ENCODE results near the gene CFDP1.

DNA sequence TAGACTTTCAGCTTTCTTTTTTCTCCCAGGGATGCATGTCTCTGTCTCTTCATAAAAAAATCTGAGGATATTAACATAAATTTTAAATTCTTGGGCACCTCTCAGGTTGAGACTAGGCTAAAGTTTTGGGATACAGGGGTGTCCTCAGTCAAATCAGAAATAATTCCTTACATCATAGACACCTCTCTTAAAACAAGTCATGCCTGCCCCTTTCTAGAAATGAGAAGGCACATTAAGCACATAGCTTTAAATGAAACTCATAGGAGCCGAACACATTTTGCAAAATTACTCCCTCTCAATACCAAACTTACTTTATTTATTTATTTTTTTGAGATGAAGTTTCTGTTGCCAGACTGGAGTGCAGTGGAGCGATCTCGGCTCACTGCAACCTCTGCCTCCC, 114.6 kb downstream of the CFDP1 start:
- TF ChIP-seq, protein P1, sequence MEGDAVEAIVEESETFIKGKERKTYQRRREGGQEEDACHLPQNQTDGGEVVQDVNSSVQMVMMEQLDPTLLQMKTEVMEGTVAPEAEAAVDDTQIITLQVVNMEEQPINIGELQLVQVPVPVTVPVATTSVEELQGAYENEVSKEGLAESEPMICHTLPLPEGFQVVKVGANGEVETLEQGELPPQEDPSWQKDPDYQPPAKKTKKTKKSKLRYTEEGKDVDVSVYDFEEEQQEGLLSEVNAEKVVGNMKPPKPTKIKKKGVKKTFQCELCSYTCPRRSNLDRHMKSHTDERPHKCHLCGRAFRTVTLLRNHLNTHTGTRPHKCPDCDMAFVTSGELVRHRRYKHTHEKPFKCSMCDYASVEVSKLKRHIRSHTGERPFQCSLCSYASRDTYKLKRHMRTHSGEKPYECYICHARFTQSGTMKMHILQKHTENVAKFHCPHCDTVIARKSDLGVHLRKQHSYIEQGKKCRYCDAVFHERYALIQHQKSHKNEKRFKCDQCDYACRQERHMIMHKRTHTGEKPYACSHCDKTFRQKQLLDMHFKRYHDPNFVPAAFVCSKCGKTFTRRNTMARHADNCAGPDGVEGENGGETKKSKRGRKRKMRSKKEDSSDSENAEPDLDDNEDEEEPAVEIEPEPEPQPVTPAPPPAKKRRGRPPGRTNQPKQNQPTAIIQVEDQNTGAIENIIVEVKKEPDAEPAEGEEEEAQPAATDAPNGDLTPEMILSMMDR (IDR thresholded peaks at IDR 0.05; ENCODE audit: extremely low read depth in 1 of 2, insufficient read depth in 1 of 2, low read depth in 1 of 2, low read length in 2 of 2), result no peak
- no peak for TF ChIP-seq EZH2 (IDR thresholded peaks at IDR 0.05; ENCODE audit: borderline replicate concordance, low read depth, low read length, severe bottlenecking)
- no peak for TF ChIP-seq JUN (IDR thresholded peaks at IDR 0.05; ENCODE audit: borderline replicate concordance, insufficient read depth, insufficient read length, low read depth)
- TF ChIP-seq POLR2AphosphoS5 (IDR thresholded peaks at IDR 0.05; ENCODE audit: insufficient read depth, low read depth, low read length), result no peak
- TF ChIP-seq POLR2A (IDR thresholded peaks at IDR 0.05; ENCODE audit: low read depth, low read length), result no peak
- TF ChIP-seq, protein P2, sequence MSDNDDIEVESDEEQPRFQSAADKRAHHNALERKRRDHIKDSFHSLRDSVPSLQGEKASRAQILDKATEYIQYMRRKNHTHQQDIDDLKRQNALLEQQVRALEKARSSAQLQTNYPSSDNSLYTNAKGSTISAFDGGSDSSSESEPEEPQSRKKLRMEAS (IDR thresholded peaks at IDR 0.05; ENCODE audit: insufficient read depth, insufficient read length), result no peak
- no peak for TF ChIP-seq MYC (IDR thresholded peaks at IDR 0.05; ENCODE audit: low read depth, low read length)
- TF ChIP-seq GATA2 (IDR thresholded peaks at IDR 0.05; ENCODE audit: insufficient read depth, insufficient read length, low read depth, low read length), result no peak
